ENCODE data around the gene PTK7. TPM values are rescaled to one million over a fixed set of nuclear protein-coding genes. Genes with fewer than 3 reads are reported as not detected.

PTK7 gene
- total RNA-seq, 120 experiments from 2014 or later, result 5.8 to 26.2 (median 13.0) TPM

Other genes with a start within 250 kb of the PTK7 start
- gene RPL7L1, start 196.7 kb upstream of the PTK7 start, total RNA-seq, result 10 to 100 TPM; 50.3 to 97.8 (median 77.4) TPM
- gene PTCRA, start 160.3 kb upstream of the PTK7 start, total RNA-seq, result 1 to 10 TPM in 5 of 120 experiments, under 1 TPM in 8, not detected in 107; 0.40 to 2.0 (median 0.81) TPM
- gene CNPY3, start 146.8 kb upstream of the PTK7 start, total RNA-seq, result 10 to 100 TPM; 33.3 to 56.8 (median 43.9) TPM
- 1 to 10 TPM; 1.0 to 9.9 (median 3.9) TPM for gene GNMT, start 115.6 kb upstream of the PTK7 start, total RNA-seq
- 10 to 100 TPM; 14.5 to 47.7 (median 28.6) TPM for gene PEX6, start 97.1 kb upstream of the PTK7 start, total RNA-seq
- gene PPP2R5D, start 91.7 kb upstream of the PTK7 start, total RNA-seq, result 10 to 100 TPM; 37.6 to 92.6 (median 66.9) TPM
- gene MEA1, start 62.4 kb upstream of the PTK7 start, total RNA-seq, result 10 to 100 TPM; 35.0 to 82.2 (median 58.5) TPM
- gene KLHDC3, start 62.1 kb upstream of the PTK7 start, total RNA-seq, result 100 to 1,000 TPM in 119 of 120 experiments, 10 to 100 TPM in 1; 89.7 to 318 (median 224) TPM
- 10 to 100 TPM; 17.1 to 44.4 (median 35.3) TPM for gene RRP36, start 54.7 kb upstream of the PTK7 start, total RNA-seq
- gene CUL7, start 22.5 kb upstream of the PTK7 start, total RNA-seq, result 10 to 100 TPM in 119 of 120 experiments, 1 to 10 TPM in 1; 9.9 to 23.3 (median 17.8) TPM
- gene MRPL2, start 16.9 kb upstream of the PTK7 start, total RNA-seq, result 10 to 100 TPM; 30.1 to 96.7 (median 58.0) TPM
- 10 to 100 TPM; 39.5 to 88.4 (median 59.1) TPM for gene KLC4, start 16.7 kb upstream of the PTK7 start, total RNA-seq
- gene SRF, start 95.0 kb downstream of the PTK7 start, total RNA-seq, result 10 to 100 TPM; 18.4 to 31.7 (median 23.1) TPM
- gene CUL9, start 105.9 kb downstream of the PTK7 start, total RNA-seq, result 100 to 1,000 TPM in 19 of 120 experiments, 10 to 100 TPM in 101; 57.4 to 123 (median 84.1) TPM
- 10 to 100 TPM; 18.4 to 54.6 (median 31.2) TPM for gene DNPH1, start 153.2 kb downstream of the PTK7 start, total RNA-seq
- gene TTBK1, start 167.2 kb downstream of the PTK7 start, total RNA-seq, result 10 to 100 TPM; 37.5 to 77.7 (median 63.5) TPM
- 1 to 10 TPM in 20 of 120 experiments, under 1 TPM in 62, not detected in 38; 0.16 to 2.8 (median 0.70) TPM for gene SLC22A7, start 221.9 kb downstream of the PTK7 start, total RNA-seq
- 10 to 100 TPM in 115 of 120 experiments, 1 to 10 TPM in 5; 7.1 to 34.3 (median 17.5) TPM for gene CRIP3, start 232.5 kb downstream of the PTK7 start, total RNA-seq